ENCODE results near the gene INAVA.
"Not testable (repeated sequence)": the region's sequence is repeated elsewhere in the genome, so short reads cannot be mapped to it uniquely, and the experiment has no call there.

Gene INAVA

GRCh38 chr1:200899451-200899915 is 4.8 kb downstream of the INAVA start:
- no peak for DNase-seq

- DNase-seq: no peak
Measured at GRCh38 chr1:200899954-200900867, 5.5 kb downstream of the INAVA start.

- no peak for DNase-seq
Measured at GRCh38 chr1:200900877-200901276, 6.2 kb downstream of the INAVA start.

GRCh38 chr1:200901350-200901749 is 6.7 kb downstream of the INAVA start:
- DNase-seq: no peak

GRCh38 chr1:200901796-200902444 is 7.2 kb downstream of the INAVA start:
- no peak for DNase-seq

GRCh38 chr1:200903793-200904192 is 9.1 kb downstream of the INAVA start:
- DNase-seq: no peak

- no peak for DNase-seq
Measured at GRCh38 chr1:200904772-200905171, 10.1 kb downstream of the INAVA start.

GRCh38 chr1:200905411-200906052 is 10.8 kb downstream of the INAVA start:
- DNase-seq: peak; percentile 67

- DNase-seq: no peak
Measured at GRCh38 chr1:200906491-200906890, 11.8 kb downstream of the INAVA start.

GRCh38 chr1:200907611-200908097 is 13.0 kb downstream of the INAVA start:
- DNase-seq: peak; percentile 41

- no peak for DNase-seq
Measured at GRCh38 chr1:200908191-200908868, 13.6 kb downstream of the INAVA start.

- DNase-seq: no peak
Measured at GRCh38 chr1:200909071-200909470, 14.4 kb downstream of the INAVA start.

- no peak for DNase-seq
Measured at GRCh38 chr1:200909757-200910239, 15.1 kb downstream of the INAVA start.

- no peak for DNase-seq
Measured at GRCh38 chr1:200911361-200911760, 16.7 kb downstream of the INAVA start.

GRCh38 chr1:200911936-200912335 is 17.2 kb downstream of the INAVA start:
- not testable (repeated sequence) for DNase-seq

GRCh38 chr1:200912737-200913407 is 18.2 kb downstream of the INAVA start:
- DNase-seq: no peak

GRCh38 chr1:200916152-200916551 is 21.5 kb downstream of the INAVA start:
- DNase-seq: no peak

- DNase-seq: no peak
Measured at GRCh38 chr1:200916681-200917080, 22.0 kb downstream of the INAVA start.

GRCh38 chr1:200917291-200917817 is 22.7 kb downstream of the INAVA start:
- no peak for DNase-seq

- DNase-seq: no peak
Measured at GRCh38 chr1:200918006-200918405, 23.3 kb downstream of the INAVA start.

- no peak for DNase-seq
Measured at GRCh38 chr1:200919386-200919785, 24.7 kb downstream of the INAVA start.

All from NK-92 treated with Interleukin-12 subunit alpha and Interleukin-12 subunit beta, amount 100 ng/mL, for 24 hours (cell line).